KOPT-K1 (cell line): ENCODE data around the gene MBNL3.
"Not testable (repeated sequence)": the region's sequence is repeated elsewhere in the genome, so short reads cannot be mapped to it uniquely, and the experiment has no call there.

ENCODE experiments used
- H3K27ac ChIP-seq: fragments of 200-600 bp; sonication (generic); 2 replicates; pipeline ENCODE4 v1.5.1; 2016; ENCODE audit warnings: antibody characterized with exemption, mild to moderate bottlenecking, low read depth, low read length; ENCODE audit not compliant: poor library complexity, severe bottlenecking
- H3K36me3 ChIP-seq: fragments of 200-600 bp; sonication (generic); 2 replicates; pipeline ENCODE4 v1.5.1; 2017; ENCODE audit warnings: antibody characterized with exemption, mild to moderate bottlenecking, low read length, moderate library complexity; ENCODE audit not compliant: insufficient read depth
- H3K9me3 ChIP-seq: fragments of 200-600 bp; sonication (generic); 2 replicates; pipeline ENCODE4 v1.5.1; 2017; ENCODE audit warnings: antibody characterized with exemption, low read length, mild to moderate bottlenecking; ENCODE audit not compliant: insufficient read depth, poor library complexity, severe bottlenecking

MBNL3 gene

DNA sequence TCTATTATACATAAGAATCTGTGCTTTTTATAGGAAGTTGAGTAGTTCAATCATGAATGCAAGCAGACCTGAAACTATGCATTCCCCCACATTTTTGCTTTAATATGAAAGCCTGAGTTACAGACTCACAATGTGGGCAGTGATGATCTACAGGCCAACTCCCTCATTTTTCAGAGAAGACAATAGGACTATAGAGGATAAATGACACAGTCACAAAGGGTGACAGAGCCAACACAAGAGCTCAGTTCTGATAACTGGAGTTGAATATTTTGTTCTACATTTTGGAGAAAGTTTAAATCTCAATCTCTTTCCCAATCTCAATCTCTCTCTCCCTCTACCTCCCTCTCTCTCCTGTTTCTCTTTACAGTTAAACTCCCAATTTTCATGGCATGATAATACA is 27.0 kb downstream of the MBNL3 start:
- Histone ChIP-seq H3K9me3 (no peaks in the 10 kb centered on the region), H3K27ac (no peak overlapping the region), H3K36me3 (no peaks in the 10 kb centered on the region)

- Histone ChIP-seq H3K9me3 (peaks cover 24% of the 10 kb centered on the region), H3K27ac (no peak overlapping the region), H3K36me3 (no peaks in the 10 kb centered on the region; the same call in 1 of the 2 replicates)
Observed at GRCh38 chrX:132452911-132453550, 35.8 kb downstream of the MBNL3 start.

- not testable (repeated sequence) for H3K27ac ChIP-seq, H3K36me3 ChIP-seq, H3K9me3 ChIP-seq
Observed at GRCh38 chrX:132445909-132446308, 42.9 kb downstream of the MBNL3 start.

GRCh38 chrX:132444936-132445335 is 43.9 kb downstream of the MBNL3 start:
- Histone ChIP-seq H3K36me3 (no peaks in the 10 kb centered on the region), H3K9me3 (no peaks in the 10 kb centered on the region), H3K27ac (no peak overlapping the region)

GRCh38 chrX:132443196-132444135 is 45.4 kb downstream of the MBNL3 start:
- H3K27ac ChIP-seq, result no peak overlapping the region

DNA sequence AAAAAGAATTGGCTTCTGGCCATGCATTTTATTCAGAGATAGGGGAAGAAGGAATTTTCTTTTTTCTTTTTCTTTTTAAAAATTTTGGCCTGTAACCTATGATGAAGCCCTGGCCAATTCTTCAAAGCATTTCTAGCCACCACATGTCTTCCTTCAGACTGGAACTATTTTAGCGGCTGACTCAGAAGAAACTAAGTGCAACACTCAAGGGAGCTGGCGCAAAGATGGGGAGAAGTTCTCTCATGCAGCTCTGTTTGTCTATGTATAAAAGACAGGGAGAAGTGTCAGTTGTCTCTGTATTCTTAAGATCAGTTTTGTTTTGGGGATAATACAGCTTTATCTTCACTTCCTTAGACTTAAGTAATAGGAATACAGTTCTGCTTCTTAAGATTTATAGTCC is 46.1 kb downstream of the MBNL3 start:
- Histone ChIP-seq H3K9me3 (no peaks in the 10 kb centered on the region), H3K27ac (no peak overlapping the region), H3K36me3 (no peaks in the 10 kb centered on the region)

More at GRCh38 chrX:132443196-132444135, 45.4 kb downstream of the MBNL3 start:
- H3K9me3 ChIP-seq, result no peaks in the 10 kb centered on the region
- no peaks in the 10 kb centered on the region for H3K36me3 ChIP-seq

GRCh38 chrX:132435222-132435621 is 53.6 kb downstream of the MBNL3 start:
- peaks cover 7% of the 10 kb centered on the region; the same call in 1 of the 2 replicates for H3K36me3 ChIP-seq
- no peaks in the 10 kb centered on the region for H3K9me3 ChIP-seq
- H3K27ac ChIP-seq, result no peak overlapping the region

DNA sequence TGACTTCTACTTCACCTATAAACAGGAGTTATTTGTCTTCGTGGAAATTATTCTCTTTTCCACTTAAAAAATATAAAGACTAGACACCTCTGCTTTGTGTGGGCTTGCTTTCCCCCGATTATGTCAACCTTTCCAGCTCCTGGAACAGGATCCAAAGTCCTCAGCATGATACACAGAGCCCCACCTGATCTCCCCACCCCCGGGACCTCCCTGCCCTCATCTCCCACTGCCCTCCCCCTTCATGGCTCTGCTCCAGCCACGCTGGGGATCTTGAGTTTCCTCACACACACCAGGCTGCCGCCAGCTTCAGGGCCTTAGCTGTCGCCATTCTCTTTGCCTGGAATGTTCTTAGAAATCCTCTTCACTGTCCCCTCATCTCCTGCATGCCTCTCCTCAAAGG is 55.3 kb downstream of the MBNL3 start:
- peaks cover 7% of the 10 kb centered on the region; the same call in 1 of the 2 replicates for H3K36me3 ChIP-seq
- H3K9me3 ChIP-seq, result no peaks in the 10 kb centered on the region

GRCh38 chrX:132433001-132433400 is 55.8 kb downstream of the MBNL3 start:
- H3K27ac ChIP-seq, result no peak overlapping the region
- peaks cover 7% of the 10 kb centered on the region; the same call in 1 of the 2 replicates for H3K36me3 ChIP-seq
- H3K9me3 ChIP-seq, result no peaks in the 10 kb centered on the region

More for the DNA sequence above, 55.3 kb downstream of the MBNL3 start:
- no peak overlapping the region for H3K27ac ChIP-seq

GRCh38 chrX:132428896-132429295 is 59.9 kb downstream of the MBNL3 start:
- no peaks in the 10 kb centered on the region for H3K36me3 ChIP-seq
- no peaks in the 10 kb centered on the region for H3K9me3 ChIP-seq
- no peak overlapping the region for H3K27ac ChIP-seq

DNA sequence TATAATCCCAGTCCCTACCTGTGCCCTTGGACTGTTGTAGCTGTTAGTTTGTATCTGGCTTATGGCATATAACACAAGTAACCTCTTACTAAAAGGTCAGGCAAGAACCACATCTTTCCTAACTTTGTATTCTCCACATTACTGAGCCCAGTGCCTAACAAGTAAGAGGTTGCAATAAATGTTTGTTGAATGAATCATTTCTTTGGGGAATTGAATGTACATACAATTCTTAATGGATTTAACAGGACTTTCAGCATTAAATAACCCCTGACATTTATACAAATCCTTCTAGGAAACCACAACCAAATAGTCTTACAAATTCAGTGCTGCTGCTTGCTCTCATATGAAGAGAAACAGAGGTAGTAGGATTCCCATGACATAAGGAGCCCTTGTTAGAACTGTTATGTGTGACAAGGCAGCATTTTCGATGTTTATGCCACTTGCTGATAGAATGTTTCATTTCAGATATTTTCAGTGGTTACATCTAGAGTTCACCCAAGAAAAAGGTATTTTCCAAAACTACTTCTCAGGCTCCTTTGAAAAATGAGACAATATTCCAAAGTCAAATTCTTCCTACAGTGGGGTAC is 62.0 kb downstream of the MBNL3 start:
- no peaks in the 10 kb centered on the region for H3K36me3 ChIP-seq
- H3K9me3 ChIP-seq, result no peaks in the 10 kb centered on the region
- no peak overlapping the region for H3K27ac ChIP-seq

DNA sequence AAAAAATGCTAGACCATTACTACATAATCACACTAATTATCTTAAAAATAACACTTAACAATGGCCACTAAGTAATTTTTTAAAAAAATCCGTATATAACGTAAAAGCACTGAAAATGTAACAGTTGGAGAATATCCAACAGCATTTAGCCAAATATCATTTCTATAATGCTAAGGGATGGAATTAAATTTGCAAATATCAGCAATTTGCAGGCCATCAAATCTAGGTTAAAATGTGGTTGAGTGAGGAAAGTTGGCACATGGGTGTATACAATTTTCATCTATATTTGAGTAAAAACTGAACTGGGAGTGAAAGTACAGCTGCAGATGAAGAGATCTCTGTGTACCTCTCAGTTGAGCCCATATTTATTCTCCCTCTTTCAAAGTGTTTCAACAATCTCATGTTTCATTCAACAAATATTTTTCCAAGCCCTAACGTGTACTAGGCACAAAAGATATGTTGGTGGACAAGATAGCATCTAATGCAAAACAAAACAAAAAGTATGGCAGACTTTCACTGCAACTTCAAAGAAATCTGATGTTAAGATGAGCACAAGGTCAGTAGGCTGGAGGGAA is 63.0 kb downstream of the MBNL3 start:
- Histone ChIP-seq H3K27ac (no peak overlapping the region), H3K9me3 (no peaks in the 10 kb centered on the region), H3K36me3 (no peaks in the 10 kb centered on the region)

DNA sequence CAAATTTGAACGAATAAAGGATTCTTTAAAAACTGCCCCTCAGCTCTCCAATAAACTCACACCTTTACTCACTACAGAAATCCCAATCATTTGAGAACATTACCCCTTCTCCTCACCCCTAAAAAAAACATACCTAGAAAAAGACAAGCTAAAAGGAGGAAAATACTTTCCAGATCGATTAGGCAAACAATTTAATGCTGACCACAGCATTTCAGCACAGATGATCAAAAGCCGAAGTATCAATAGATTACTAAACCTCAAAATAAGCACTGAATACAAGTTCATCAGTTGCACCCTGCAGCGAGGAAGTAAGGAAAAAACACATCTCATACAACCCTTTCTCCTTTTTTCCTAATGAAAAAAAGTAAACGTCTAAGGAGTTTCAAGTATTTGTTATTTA is 65.5 kb downstream of the MBNL3 start:
- Histone ChIP-seq H3K36me3 (no peaks in the 10 kb centered on the region; the same call in 1 of the 2 replicates), H3K9me3 (no peaks in the 10 kb centered on the region), H3K27ac (no peak overlapping the region)

DNA sequence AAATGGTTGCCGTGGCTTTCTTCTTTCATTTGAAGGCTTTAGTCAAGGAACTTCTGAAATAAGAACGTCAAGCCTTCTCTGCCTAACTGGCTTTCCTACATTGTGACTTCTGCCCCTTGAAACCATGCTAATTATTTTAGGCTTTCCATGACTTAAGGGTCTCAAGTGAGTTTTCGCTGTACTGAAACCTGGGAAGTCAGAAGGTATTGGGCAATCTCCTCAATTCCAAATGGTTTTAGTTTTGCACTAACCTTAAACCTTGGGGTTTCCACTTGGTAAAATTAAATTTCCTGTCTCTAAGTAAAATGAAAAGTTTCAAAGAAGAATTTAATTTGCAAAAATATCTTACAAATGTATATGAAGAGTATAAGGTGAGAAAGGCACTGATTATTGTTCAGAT is 73.8 kb downstream of the MBNL3 start:
- Histone ChIP-seq H3K27ac (no peak overlapping the region), H3K36me3 (no peaks in the 10 kb centered on the region; the same call in 1 of the 2 replicates), H3K9me3 (no peaks in the 10 kb centered on the region)

- no peak overlapping the region for H3K27ac ChIP-seq
- no peaks in the 10 kb centered on the region for H3K9me3 ChIP-seq
- H3K36me3 ChIP-seq, result no peaks in the 10 kb centered on the region; the same call in 1 of the 2 replicates
Observed at GRCh38 chrX:132414404-132414803, 74.4 kb downstream of the MBNL3 start.
